DMS153 (cell line): ENCODE data around the gene AARS2.

Experiments used
- DNase-seq: peaks from one replicate; lab custom pipeline; 2025; lab: John Stamatoyannopoulos, UW

Gene AARS2

DNA sequence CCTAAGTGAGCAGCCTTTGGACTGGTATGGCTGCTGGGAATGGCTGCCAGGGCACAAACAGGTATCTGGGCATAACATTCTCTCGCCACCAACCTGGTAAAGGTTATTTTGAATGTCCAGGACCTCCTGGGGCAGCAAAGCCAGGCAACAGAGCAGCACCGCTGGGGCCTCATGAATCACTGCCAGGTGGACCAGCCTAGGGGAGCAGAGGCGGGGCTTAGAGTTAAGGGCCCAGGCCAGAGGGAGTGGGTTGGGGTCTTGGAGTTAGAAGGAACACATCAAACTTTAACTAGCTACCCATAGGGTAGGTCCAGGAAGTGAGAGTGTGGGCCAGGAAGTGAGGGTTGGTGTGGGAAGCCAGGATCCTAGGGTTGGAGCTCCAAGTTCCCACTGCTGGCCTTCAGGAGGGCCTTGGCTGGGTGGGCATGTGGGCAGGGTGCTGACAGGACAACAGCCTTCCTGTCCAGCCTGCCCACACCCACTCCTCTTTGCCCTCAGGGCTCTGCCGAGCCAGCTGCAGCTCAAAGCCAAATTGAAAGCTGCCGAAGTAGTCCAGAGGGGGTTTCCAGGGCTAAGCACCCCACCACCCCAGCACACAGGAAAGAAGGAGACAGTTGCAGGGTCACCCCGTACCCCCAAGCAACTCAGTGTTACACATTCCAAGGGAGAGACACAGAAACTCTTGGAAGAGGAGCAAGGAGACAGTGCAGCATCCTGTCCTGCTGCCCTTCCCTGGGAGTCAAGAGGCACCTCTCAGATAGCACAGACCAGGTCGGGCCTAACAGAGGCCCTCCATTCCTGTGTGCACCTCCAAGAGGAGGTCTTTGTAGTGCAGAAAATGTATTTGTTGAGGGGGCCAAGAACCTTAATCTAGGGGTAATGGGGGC is 50.4 kb downstream of the AARS2 start:
- no peak for DNase-seq

DNA sequence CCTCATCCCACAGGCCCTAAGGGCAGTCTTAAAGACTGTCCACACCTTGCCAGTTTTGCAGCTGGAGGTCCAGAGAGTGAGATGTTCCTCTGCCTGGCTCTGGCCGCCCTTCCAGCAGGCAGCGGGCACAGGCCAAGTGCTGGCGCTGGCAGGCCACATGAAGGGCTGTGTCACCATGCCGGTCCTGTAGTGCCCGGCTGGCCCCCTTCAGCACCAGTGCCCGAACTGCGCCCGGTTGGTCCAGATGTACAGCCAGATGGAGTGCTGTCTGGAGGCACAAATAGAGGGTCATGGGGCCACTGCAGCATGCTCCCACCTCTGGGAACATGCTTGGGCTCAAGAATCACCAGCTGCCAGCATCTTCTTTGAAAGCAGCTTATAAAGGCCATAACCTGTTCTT is 51.6 kb downstream of the AARS2 start:
- no peak for DNase-seq

DNA sequence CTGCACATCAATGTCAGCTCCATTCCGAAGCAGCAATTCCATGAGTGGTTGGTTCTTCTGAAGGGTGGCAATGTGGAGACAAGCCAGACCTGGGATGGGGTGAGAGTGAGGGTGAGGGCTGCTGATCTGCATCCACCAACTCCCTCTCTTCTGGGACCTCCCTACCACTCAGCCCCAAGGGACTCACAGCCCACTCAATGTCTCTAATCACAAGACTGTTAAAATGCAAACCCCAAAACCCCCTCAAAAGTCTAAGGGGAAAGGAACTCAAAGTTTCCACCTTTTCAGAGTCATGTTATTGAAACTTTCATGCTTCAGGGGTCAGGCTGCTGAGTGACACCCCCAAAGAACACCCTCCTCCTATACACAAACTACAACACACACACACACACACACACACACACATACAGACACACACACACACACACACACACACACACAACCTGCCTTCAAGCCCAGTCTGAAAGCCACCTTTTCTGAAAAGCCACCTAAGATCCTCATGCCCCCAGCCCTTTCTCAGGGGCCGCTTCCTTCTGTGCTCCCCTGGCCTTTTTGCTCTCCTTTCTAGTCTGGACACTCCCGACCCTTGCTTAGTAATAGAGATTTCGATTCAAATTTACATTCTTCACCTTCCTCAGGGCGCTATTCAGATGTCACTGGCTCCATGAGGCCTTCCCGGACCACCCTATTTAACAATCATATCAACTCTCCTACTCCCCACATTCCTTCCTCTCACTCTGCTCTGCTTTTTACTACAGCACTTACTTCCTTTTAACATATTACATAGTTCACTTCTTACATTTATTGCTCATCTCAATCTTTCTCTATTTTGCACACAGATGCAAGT is 52.5 kb downstream of the AARS2 start:
- DNase-seq = no peak

DNA sequence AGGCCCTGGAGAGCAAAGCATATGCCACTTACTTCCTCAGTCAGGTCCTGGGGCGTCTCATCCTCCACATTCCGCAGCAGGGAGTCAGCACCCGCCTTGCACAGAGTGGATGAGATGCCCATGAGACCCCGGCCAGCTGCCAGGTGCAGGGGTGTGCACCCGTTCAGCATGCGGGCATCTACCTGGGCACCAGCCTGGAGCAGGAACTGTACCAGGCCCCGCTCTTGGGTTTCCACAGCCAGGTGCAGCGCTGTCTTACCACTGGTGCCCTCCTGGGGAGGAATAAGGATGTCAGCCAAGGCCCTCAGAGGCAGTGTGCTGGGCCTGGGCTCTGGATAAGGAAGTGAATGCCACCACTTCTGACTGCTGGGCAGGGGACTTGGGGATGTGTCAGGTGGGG is 53.1 kb downstream of the AARS2 start:
- DNase-seq = no peak

DNA sequence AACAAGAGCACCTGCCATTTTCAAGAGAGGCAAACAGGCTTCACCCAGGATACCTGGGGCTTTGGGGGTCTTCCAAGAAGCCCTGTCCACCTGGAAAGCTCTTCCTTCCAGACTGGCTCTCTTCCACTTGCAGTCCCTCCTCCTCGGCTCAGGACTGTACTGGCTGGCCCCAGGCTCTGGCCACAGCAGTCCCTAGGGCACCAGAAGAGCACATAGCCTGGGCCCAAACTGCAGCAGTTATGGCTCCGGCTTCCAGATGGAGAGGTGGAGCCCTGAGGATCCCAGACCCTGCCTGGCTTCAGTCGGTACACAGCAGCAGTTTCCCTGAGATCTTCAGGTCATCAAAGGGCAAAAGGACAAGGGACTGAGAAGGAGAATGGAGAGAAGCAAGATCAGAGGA is 54.2 kb downstream of the AARS2 start:
- DNase-seq = no peak

DNA sequence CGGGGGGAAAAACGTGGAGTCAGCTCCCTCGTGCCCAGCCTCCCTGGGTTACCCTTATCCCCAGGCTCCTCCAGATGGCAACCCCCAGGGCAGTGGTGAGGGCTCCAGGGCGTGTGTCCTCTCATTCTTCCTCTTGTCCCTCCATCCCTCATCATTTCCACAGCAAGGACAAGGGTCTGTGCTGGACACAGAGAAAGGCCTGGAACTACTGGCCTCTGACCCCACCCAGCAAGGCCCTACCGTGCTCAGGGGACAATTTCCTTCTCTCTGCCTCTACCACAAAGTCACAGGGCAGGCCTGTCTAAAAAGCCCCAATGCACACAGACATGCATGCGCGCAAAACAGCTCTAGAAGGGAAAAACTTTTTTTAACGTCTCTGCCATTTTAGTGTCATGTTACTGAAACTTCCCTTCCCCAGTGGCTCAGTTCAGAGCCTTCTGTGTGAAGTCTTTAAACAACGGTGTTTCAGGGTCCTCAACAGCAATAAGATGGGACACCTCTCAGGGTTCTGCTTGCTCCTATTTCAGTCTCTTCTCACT is 54.8 kb downstream of the AARS2 start:
- no peak for DNase-seq

DNA sequence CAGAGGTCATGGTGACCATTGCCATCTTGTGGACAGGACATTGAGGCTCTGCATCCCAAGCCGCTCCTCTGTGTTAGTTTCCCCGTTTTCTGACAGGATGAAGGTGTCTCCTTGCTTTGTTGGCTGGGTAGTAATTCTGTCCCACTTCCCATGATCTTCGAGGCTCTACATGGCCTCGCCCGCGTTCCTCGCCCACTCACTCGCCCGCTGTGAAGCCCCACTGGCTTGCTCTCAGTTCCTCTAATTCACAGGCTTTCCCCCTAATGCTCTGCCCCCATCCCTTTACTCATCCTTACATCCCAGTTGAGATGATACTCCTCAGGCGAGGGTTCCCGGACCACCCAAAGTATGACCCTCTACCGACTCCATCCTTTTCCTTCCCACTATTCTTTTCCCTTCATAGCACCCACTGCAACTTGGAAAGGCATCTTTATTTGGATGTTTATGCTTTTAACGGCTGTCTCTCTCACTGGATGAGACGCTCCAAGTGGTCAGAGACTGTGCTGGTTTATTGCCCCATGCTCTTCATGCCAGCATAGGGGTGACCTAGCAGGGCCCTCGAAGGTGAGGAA is 55.3 kb downstream of the AARS2 start:
- no peak for DNase-seq

DNA sequence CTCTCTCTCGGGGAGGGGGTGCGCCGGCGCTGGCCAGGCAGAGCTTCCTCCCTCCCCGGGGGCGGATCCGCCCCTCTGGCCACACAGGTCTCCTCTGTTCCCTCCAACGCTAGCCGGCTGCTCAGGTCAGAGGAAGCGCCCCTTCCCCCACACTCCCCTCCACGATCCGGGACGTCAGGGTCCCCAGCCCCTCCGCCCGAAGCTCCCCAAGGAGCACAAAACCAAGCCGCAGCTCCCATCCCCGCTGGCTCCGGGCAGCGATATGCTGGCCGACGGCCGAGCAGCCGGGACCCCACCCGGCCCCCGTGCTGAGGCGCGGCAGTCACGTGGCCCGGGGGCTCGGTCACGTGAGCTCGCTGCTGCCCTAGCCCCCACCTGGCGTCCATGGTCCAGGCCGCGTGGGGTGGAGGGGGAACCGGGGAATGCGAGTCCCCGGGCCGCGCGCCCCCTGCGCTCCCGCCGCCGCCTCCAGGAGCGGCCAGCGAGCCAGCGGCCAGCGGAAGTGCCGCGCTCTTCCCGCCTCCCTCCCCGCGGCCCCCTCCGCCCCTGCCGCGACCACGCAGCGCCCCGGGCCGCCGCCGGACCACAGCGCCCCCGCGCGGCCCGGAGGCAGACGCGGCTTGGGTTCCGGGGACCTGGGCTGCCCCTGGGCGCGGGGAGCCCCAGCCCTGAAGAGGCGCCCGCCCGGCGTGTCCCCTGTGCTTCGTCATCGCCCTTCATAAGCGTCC is 56.0 kb downstream of the AARS2 start, which contains the start of gene SLC35B2:
TSS of gene SLC35B2 (minus strand) at position 504 of the 728 bp plus-strand sequence. CDS start at position 386, 118 bp downstream.
- DNase-seq = no peak

DNA sequence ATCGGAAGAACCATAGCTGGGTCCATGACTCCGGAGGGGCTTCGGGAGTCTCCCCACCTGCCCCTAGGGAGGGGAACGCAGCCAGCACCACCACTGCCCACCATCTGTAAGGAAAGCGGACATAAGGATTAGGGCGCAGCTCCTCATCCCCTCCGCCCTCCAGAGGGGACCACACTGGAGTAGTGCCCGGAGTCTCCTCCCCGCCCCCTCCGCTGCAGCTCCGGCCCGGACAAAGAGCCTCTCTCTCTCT is 56.4 kb downstream of the AARS2 start:
- DNase-seq = no peak

DNA sequence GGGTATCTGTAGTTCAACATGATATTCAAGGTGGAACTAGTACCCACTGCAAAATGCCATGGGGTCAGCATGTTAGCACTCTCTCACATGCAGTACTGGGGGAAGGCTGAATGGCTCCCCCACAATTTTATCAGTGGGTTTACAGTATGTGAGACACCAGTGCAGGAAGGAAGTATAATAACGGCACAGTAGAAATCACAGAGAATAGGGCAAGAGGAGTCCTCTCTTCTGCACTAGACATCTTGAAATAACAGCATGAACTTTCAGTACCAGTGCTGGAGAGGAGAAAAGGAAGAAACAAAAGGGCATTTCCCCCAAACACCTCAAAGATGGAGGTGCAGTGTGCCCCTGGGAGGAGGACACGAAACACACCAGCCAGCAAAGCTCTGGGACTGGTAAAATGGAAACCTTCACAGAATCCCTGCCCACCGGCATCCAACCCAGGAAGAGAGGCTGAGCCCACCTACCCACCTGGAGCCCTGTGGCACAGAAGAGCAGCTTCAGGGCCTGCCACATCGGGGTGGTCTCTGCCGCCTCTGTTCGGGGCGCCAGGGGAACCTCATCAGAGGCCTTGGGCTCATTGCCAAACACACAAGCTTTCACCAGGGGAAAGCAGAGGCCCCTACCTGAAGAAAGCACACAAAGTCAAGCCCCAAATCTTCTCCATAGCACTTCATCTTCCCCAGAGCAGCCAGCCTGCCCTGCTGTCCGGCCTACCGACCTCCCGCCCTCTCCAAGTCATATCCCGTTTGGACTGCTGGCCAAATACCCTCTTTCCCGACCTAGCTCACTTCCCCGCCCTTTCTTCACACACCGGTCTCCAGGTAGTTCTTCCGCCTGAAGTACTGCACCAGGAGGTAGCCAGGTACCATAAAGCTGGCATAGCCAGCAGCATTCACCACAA is 57.0 kb downstream of the AARS2 start:
- DNase-seq = no peak

DNA sequence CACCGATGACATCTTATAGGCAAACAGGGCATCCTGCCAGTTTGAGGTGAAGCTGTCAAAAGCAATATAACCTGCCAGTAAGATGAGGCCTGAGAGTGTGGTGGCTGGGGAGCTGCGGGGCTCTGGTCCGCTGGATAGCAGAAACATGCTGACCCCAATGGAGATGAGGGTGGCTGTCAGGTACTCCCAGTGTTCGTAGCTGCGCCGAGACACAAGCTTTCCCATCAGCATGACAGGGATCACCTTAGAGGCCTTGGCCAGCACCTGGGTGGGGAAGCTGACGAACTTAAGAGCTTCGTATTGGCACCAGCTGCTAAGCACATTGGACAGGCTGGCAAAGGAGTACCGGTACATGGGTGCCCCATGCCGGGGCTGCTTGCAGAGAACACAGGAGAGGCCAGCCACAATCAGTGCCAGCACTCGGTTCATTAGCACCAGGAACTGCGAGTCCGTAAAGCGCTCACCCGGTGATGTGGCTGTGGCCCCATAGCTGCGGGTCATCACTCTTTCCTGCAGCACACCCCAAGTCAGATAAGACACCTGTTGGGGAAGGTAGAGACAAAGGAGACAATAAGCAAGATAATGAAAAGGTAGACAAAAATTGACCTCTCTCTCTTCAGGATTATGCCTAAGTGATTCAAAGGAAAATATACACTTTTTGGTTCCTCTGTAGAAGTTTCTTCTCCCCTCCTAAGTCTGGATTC is 57.9 kb downstream of the AARS2 start:
- DNase-seq = no peak

DNA sequence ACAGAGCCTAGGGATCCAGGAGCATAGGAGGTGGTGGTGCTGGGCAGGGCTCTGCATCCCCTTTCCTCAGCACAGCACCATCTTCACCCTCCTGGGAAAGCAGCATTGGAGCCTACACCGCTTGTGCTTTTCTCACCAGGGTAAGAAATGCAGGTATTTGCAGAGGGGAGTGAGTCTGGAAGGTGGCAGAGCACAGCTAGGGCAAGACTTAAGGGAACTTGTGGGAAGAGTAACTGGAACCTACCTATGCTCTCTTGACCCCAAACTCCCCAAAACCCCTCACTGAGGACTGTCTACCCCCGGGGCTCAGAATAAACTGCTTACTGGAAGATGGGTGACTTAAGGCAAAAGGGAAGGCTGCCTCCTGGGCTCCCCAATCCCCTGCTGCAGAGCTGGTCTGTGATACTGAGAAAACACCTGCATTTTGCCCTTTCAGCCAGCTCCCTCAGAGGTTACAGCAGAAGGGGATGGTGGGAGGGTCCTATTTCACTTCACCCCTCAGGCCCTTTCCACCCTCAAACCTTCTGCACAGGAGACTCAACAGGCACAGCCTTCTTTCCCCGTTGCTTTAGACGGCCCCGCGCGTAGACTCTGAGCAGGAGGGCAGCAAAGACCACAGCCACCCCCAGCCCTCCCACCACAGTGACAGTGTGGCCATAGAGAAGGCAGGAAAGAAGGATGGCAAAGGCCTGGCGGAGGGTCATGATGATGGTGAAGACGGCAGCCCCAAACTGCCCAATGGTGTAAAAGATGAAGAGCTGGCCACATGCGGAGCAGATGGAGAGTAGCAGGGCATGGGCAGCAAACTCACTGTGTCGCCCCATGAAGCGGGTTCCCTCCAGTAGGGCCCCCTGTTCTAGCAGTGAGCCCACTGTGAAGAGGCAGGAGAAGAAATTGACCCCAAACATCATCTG is 58.7 kb downstream of the AARS2 start:
- DNase-seq = no peak

DNA sequence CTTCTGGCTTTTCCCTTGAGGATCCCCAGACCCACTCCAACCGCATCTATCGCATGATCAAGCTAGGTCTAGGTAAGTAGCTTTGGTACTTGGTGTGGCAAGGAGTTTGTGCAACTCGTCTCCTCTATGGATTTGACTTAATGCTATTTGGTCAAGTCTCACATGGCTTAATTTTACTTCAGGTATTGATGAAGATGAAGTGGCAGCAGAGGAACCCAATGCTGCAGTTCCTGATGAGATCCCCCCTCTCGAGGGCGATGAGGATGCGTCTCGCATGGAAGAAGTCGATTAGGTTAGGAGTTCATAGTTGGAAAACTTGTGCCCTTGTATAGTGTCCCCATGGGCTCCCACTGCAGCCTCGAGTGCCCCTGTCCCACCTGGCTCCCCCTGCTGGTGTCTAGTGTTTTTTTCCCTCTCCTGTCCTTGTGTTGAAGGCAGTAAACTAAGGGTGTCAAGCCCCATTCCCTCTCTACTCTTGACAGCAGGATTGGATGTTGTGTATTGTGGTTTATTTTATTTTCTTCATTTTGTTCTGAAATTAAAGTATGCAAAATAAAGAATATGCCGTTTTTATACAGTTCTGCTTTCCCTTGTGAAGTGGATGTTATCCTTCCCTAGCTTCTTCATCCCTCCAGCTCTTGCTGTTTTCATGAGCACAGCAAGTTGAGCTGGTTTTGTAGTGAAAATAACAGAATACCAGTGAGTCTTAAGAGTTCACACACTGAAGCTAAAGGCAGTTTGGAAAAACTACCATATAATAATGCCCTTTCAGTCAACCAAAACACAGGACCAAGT is 59.6 kb downstream of the AARS2 start:
- DNase-seq = no peak

DNA sequence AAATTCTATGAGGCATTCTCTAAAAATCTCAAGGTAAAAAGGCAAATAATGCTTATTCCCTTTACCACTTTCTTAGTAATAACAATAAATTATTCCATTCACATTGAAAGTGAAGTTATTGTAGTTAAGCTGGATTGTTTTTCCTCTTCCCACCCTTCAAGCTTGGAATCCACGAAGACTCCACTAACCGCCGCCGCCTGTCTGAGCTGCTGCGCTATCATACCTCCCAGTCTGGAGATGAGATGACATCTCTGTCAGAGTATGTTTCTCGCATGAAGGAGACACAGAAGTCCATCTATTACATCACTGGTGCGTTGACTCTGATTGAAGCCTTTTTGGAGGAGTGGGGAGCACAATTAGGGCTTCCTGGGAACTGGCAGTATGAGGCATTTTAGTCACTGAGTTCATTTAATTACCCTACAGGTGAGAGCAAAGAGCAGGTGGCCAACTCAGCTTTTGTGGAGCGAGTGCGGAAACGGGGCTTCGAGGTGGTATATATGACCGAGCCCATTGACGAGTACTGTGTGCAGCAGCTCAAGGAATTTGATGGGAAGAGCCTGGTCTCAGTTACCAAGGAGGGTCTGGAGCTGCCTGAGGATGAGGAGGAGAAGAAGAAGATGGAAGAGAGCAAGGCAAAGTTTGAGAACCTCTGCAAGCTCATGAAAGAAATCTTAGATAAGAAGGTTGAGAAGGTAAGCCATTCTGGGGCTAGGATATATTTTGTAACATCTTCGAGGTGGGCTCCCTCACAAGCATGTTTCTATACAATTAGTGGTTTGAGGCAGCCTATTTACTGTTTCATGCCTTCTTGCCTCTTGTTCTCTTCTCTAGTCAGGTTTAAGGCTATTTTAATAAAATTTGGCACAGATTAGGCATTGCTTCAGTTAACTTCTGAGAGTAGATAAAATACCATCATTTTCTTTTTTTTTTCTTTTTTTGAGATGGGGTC is 61.3 kb downstream of the AARS2 start:
- DNase-seq = no peak

DNA sequence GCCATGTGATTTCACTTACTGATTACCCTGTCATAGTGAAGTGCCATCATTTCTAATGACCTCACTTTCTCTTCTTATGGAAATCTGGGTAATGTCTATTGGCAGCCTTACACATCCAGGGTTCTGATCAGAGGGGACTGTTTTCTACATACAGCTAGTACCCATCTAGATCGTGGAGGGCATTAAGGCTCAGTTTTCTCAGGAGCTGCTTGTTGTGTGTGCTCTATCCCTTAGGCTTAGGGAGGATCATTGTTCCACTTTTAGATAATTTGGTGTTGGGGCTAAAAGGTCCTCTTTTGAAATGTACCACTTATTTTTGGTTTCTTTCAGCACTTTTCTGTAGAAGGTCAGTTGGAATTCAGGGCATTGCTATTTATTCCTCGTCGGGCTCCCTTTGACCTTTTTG is 62.4 kb downstream of the AARS2 start:
- DNase-seq = no peak

DNA sequence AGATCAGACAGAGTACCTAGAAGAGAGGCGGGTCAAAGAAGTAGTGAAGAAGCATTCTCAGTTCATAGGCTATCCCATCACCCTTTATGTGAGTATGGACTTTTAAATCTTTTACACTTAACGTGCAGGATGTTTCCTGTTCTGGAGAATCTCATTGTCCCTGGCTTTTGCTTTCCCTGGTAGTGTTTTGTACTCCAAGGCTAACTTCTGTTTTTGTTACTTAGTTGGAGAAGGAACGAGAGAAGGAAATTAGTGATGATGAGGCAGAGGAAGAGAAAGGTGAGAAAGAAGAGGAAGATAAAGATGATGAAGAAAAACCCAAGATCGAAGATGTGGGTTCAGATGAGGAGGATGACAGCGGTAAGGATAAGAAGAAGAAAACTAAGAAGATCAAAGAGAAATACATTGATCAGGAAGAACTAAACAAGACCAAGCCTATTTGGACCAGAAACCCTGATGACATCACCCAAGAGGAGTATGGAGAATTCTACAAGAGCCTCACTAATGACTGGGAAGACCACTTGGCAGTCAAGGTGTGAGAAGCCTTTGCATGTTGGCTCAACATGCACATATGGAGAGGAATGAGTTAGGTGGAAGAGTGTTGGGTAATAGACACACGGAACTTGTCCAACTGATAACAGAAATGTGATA is 63.0 kb downstream of the AARS2 start:
- no peak for DNase-seq
